H1 (cell line): Measurements from ENCODE around the gene TEX9.
"Not testable (repeated sequence)": the region's sequence is repeated elsewhere in the genome, so short reads cannot be mapped to it uniquely, and the experiment has no call there.

Experiments
- CBX8 ChIP-seq: fragments of 300-800, 300-1000 bp; sonication (generic); IDR thresholded peaks from 2 replicates; pipeline ENCODE4 v1.7.1; 2016; ENCODE audit warnings: low read depth, low read length, borderline replicate concordance
- CREB1 ChIP-seq: IDR thresholded peaks from 2 replicates; pipeline ENCODE4 v1.6.1; 2012; ENCODE audit warnings: inconsistent platforms
- CTCF ChIP-seq, 3 experiments: IDR thresholded peaks; 1 replicate in 2 of 3; 2 replicates in 1 of 3; pipeline versions ENCODE4 v1.5.1 to v1.6.1; 2011; ENCODE audit warnings: low read length in 3 of 3, mild to moderate bottlenecking in 3 of 3, inconsistent platforms in 2 of 3, low read depth in 1 of 3, moderate library complexity in 1 of 3; ENCODE audit not compliant: insufficient read depth in 1 of 3; ENCODE audit errors: control extremely low read depth in 1 of 3
- EP300 ChIP-seq, 2 experiments: IDR thresholded peaks; 1 replicate in 1 of 2; 2 replicates in 1 of 2; pipeline ENCODE4 v1.6.1; 2011 to 2012; ENCODE audit warnings: low read depth in 2 of 2, low read length in 2 of 2, mild to moderate bottlenecking in 2 of 2, borderline replicate concordance in 1 of 2, inconsistent platforms in 1 of 2, moderate library complexity in 1 of 2
- HDAC6 ChIP-seq: IDR thresholded peaks from one replicate; pipeline ENCODE4 v1.7.1; 2012; ENCODE audit warnings: low read depth, mild to moderate bottlenecking, inconsistent platforms, low read length, moderate library complexity
- MAX ChIP-seq: IDR thresholded peaks from 2 replicates; pipeline ENCODE4 v1.6.1; 2012; ENCODE audit warnings: inconsistent platforms
- PHF8 ChIP-seq: fragments of 200-600 bp; sonication (generic); conservative IDR thresholded peaks from 2 replicates; pipeline ENCODE4 v1.7.1; 2012; ENCODE audit warnings: low read depth, mild to moderate bottlenecking, inconsistent platforms, low read length, moderate library complexity
- POLR2A ChIP-seq, 2 experiments: IDR thresholded peaks; 1 replicate in 1 of 2; 2 replicates in 1 of 2; pipeline ENCODE4 v1.6.1; 2011; ENCODE audit warnings: low read depth in 2 of 2, low read length in 2 of 2, mild to moderate bottlenecking in 2 of 2; ENCODE audit errors: control extremely low read depth in 1 of 2
- SP1 ChIP-seq: IDR thresholded peaks from 2 replicates; pipeline ENCODE4 v1.6.1; 2011; ENCODE audit warnings: low read depth, low read length
- SP2 ChIP-seq: IDR thresholded peaks from 2 replicates; pipeline ENCODE4 v1.6.1; 2012; ENCODE audit warnings: mild to moderate bottlenecking, low read length, inconsistent platforms
- SUZ12 ChIP-seq: fragments of 200-600 bp; sonication (generic); IDR thresholded peaks from 2 replicates; pipeline ENCODE4 v1.6.1; 2012; ENCODE audit warnings: mild to moderate bottlenecking, inconsistent platforms, low read length, moderate library complexity, mixed read lengths
- TAF1 ChIP-seq: IDR thresholded peaks from 2 replicates; pipeline ENCODE4 v1.6.1; 2011; ENCODE audit warnings: mild to moderate bottlenecking, low read depth, low read length

- TF ChIP-seq SP1; CBX8; HDAC6; CTCF (IDR thresholded peaks at IDR 0.05; ENCODE audit: control extremely low read depth in 1 of 3, insufficient read depth in 1 of 3, low read depth in 1 of 3, low read length in 3 of 3); MAX; PHF8; CREB1; EP300 (IDR thresholded peaks at IDR 0.05; ENCODE audit: borderline replicate concordance in 1 of 2, low read depth in 2 of 2, low read length in 2 of 2); TAF1; POLR2A (IDR thresholded peaks at IDR 0.05; ENCODE audit: control extremely low read depth in 1 of 2, low read depth in 2 of 2, low read length in 2 of 2); SP2; SUZ12: not testable (repeated sequence)
These were observed 9.5 kb downstream of the TEX9 start for GRCh38 chr15:56374693-56375092.
